Epithelial cell of esophagus (primary cell): Measurements from ENCODE around the gene IQGAP2.

Experiments used
- DNase-seq: peaks from one replicate; pipeline ENCODE4 v3.0.0; 2010; ENCODE audit warnings: low read depth
- H3K4me3 ChIP-seq: 2 replicates; pipeline ENCODE4 v1.5.1; 2011; ENCODE audit warnings: mild to moderate bottlenecking, low read length, control low read depth
- CTCF ChIP-seq: IDR thresholded peaks from 2 replicates; pipeline ENCODE4 v1.5.1; 2011; ENCODE audit warnings: low read depth, mild to moderate bottlenecking, low read length, control low read depth, inconsistent platforms; ENCODE audit not compliant: insufficient read depth; ENCODE audit errors: missing control alignments

IQGAP2 gene

GRCh38 chr5:76532973-76533372, 129.9 kb downstream of the IQGAP2 start:
- DNase-seq: no peak
- no peak for TF ChIP-seq CTCF
- no peak overlapping the region for H3K4me3 ChIP-seq

GRCh38 chr5:76535577-76535976, 132.5 kb downstream of the IQGAP2 start:
- H3K4me3 ChIP-seq: no peak overlapping the region
- no peak for TF ChIP-seq CTCF
- DNase-seq: no peak

- no peak overlapping the region for H3K4me3 ChIP-seq
- TF ChIP-seq CTCF: no peak
- DNase-seq: peak; percentile 18
These were observed 134.0 kb downstream of the IQGAP2 start for GRCh38 chr5:76537073-76537543.

- no peak for DNase-seq
- no peak for TF ChIP-seq CTCF
- no peak overlapping the region for H3K4me3 ChIP-seq
These were observed 139.2 kb downstream of the IQGAP2 start for GRCh38 chr5:76542241-76542640.

GRCh38 chr5:76542887-76543690, 140.0 kb downstream of the IQGAP2 start:
- no peak for TF ChIP-seq CTCF
- DNase-seq: no peak
- H3K4me3 ChIP-seq: no peak overlapping the region

- DNase-seq: peak; percentile 61
- peak; percentile 78 for TF ChIP-seq CTCF
- no peak overlapping the region for H3K4me3 ChIP-seq
These were observed 141.3 kb downstream of the IQGAP2 start for GRCh38 chr5:76544268-76544926.
